ENCODE results near the gene TRIM9. TPM values are rescaled to one million over a fixed set of nuclear protein-coding genes. Genes with fewer than 3 reads are reported as not detected.

TRIM9 gene
- total and polyA plus RNA-seq, 9 of the 15 experiments (the other 6 are each of a cell fraction or from before 2014, with no cell fraction given): 0.03 to 0.15 (median 0.04) TPM; not detected in 4

GRCh38 chr14:51082349-51082748 is 12.6 kb downstream of the TRIM9 start (continued):
- TF ChIP-seq, protein P1, sequence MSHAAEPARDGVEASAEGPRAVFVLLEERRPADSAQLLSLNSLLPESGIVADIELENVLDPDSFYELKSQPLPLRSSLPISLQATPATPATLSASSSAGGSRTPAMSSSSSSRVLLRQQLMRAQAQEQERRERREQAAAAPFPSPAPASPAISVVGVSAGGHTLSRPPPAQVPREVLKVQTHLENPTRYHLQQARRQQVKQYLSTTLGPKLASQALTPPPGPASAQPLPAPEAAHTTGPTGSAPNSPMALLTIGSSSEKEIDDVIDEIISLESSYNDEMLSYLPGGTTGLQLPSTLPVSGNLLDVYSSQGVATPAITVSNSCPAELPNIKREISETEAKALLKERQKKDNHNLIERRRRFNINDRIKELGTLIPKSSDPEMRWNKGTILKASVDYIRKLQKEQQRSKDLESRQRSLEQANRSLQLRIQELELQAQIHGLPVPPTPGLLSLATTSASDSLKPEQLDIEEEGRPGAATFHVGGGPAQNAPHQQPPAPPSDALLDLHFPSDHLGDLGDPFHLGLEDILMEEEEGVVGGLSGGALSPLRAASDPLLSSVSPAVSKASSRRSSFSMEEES (CRISPR knock-in tag; IDR thresholded peaks at IDR 0.05): no peak

- in situ Hi-C loops (cut with MboI) (no loop called here), intact Hi-C loops (cut with micrococcal nuclease) (no loop called here)
- no peaks in the 10 kb centered on the region for H3K4me1 ChIP-seq (replicated peaks in 1 of 2; ENCODE audit: control insufficient read depth in 2 of 2, insufficient read depth in 2 of 2, low read length in 2 of 2)
- H3K9me1 ChIP-seq (ENCODE audit: control insufficient read depth, insufficient read depth, low read length): no peaks in the 10 kb centered on the region
- TF ChIP-seq NR2C1 (IDR thresholded peaks at IDR 0.05): no peak
- no peak for TF ChIP-seq NR2C1 (tag; IDR thresholded peaks at IDR 0.05)
- no peak for TF ChIP-seq RBFOX2 (IDR thresholded peaks at IDR 0.05; ENCODE audit: low read depth, low read length)
- TF ChIP-seq, protein P2, sequence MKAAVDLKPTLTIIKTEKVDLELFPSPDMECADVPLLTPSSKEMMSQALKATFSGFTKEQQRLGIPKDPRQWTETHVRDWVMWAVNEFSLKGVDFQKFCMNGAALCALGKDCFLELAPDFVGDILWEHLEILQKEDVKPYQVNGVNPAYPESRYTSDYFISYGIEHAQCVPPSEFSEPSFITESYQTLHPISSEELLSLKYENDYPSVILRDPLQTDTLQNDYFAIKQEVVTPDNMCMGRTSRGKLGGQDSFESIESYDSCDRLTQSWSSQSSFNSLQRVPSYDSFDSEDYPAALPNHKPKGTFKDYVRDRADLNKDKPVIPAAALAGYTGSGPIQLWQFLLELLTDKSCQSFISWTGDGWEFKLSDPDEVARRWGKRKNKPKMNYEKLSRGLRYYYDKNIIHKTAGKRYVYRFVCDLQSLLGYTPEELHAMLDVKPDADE (conservative IDR thresholded peaks at IDR 0.05; ENCODE audit: control insufficient read depth, low read depth, low read length): no peak
- TF ChIP-seq ZNF143 (CRISPR knock-in tag; IDR thresholded peaks at IDR 0.05): no peak
- TF ChIP-seq HIVEP1 (CRISPR knock-in tag; IDR thresholded peaks at IDR 0.05): no peak
- TF ChIP-seq XRCC5 (IDR thresholded peaks at IDR 0.05; ENCODE audit: low read depth, low read length): no peak
- TF ChIP-seq BDP1 (IDR thresholded peaks at IDR 0.05; ENCODE audit: insufficient read depth, insufficient read length): no peak
- H3K27ac ChIP-seq (ENCODE audit: extremely low read depth, low read depth, low read length): no peak overlapping the region
- no peak overlapping the region for H3K4me3 ChIP-seq
- H3K79me2 ChIP-seq (ENCODE audit: control insufficient read depth, insufficient read depth, low read length): no peaks in the 10 kb centered on the region
- no peak for ATAC-seq
- CTCF ChIA-PET (ENCODE audit: low intra/inter-chr PET ratio): no interaction called here
- POLR2A ChIA-PET: no interaction called here
- FAIRE-seq: no peak
- H3K27me3 ChIP-seq (ENCODE audit: control insufficient read depth in 2 of 2, insufficient read depth in 2 of 2, low read length in 2 of 2): no peaks in the 10 kb centered on the region
- no peak overlapping the region for H2AFZ ChIP-seq (ENCODE audit: low read depth, low read length)
- no peak for DNase-seq (ENCODE audit: extremely low read depth in 1 of 4, low spot score in 3 of 4)
- no peaks in the 10 kb centered on the region for H3K9me3 ChIP-seq (replicated peaks; ENCODE audit: control insufficient read depth, insufficient read depth, low read depth, low read length)
- 6% methylated on average over 3 of the region's 3 CpGs for WGBS (ENCODE audit: insufficient coverage, low coverage, missing lambda C conversion rate)
- no peaks in the 10 kb centered on the region for H3K36me3 ChIP-seq (ENCODE audit: control insufficient read depth, insufficient read depth, low read length)
- H4K20me1 ChIP-seq (replicated peaks; ENCODE audit: control insufficient read depth, insufficient read depth, low read length): no peaks in the 10 kb centered on the region
- H3K9ac ChIP-seq (ENCODE audit: insufficient read depth in 1 of 2, low read depth in 2 of 2, low read length in 2 of 2): no peak overlapping the region
- no peak overlapping the region for H3K4me2 ChIP-seq (ENCODE audit: insufficient read depth, low read length)
- no TSS peak for BruUV-seq (replicated peaks)
Observed at GRCh38 chr14:51081712-51082111, 13.2 kb downstream of the TRIM9 start.

All from K562 (cell line).